OCI-LY7 (cell line): ENCODE data around the gene SMIM22.

ENCODE experiments used
- CTCF ChIP-seq: fragments of 200-600 bp; sonication (generic); conservative IDR thresholded peaks from 2 replicates; pipeline ENCODE4 v1.5.1; 2014; ENCODE audit warnings: mild to moderate bottlenecking, antibody characterized with exemption, low read length, moderate library complexity, mixed read lengths
- EZH2phosphoT487 ChIP-seq: fragments of 200-600 bp; sonication (generic); IDR thresholded peaks from 2 replicates; pipeline ENCODE4 v1.6.1; 2018; ENCODE audit warnings: low read depth, borderline replicate concordance, mild to moderate bottlenecking, mixed run types, antibody characterized with exemption, low read length, moderate library complexity, mixed read lengths

GRCh38 chr16:4811242-4811641 is 16.1 kb downstream of the SMIM22 start:
- TF ChIP-seq CTCF (no peak), EZH2phosphoT487 (no peak)
